NCI-H524 (cell line): Measurements from ENCODE around the gene SLC16A1.
"Not testable (repeated sequence)": the region's sequence is repeated elsewhere in the genome, so short reads cannot be mapped to it uniquely, and the experiment has no call there.

Source experiments
- DNase-seq, 2 experiments: peaks; one replicate each; lab custom pipeline; 2025; lab: John Stamatoyannopoulos, UW

Gene SLC16A1

GRCh38 chr1:112925015-112925414 lies 31.0 kb downstream of the SLC16A1 start:
- DNase-seq = no peak

- DNase-seq = no peak
Observed at GRCh38 chr1:112923959-112924349, 32.0 kb downstream of the SLC16A1 start.

GRCh38 chr1:112923234-112923958 lies 32.6 kb downstream of the SLC16A1 start:
- no peak for DNase-seq

- no peak for DNase-seq
Observed at GRCh38 chr1:112911506-112912220, 44.3 kb downstream of the SLC16A1 start.

- DNase-seq = no peak
Observed at GRCh38 chr1:112909847-112910246, 46.1 kb downstream of the SLC16A1 start.

GRCh38 chr1:112906150-112906698 lies 49.8 kb downstream of the SLC16A1 start:
- no peak for DNase-seq

- peak in 1 of 2 experiments; percentile 6 for DNase-seq
Observed at GRCh38 chr1:112905395-112906149, 50.4 kb downstream of the SLC16A1 start.

GRCh38 chr1:112904831-112905261 lies 51.1 kb downstream of the SLC16A1 start:
- no peak for DNase-seq

GRCh38 chr1:112904071-112904830 lies 51.7 kb downstream of the SLC16A1 start:
- no peak for DNase-seq

- no peak for DNase-seq
Observed at GRCh38 chr1:112902221-112902620, 53.8 kb downstream of the SLC16A1 start.

GRCh38 chr1:112901387-112901786 lies 54.6 kb downstream of the SLC16A1 start:
- no peak for DNase-seq

GRCh38 chr1:112896783-112897182 lies 59.2 kb downstream of the SLC16A1 start:
- DNase-seq = no peak

GRCh38 chr1:112894561-112895011 lies 61.4 kb downstream of the SLC16A1 start:
- DNase-seq = no peak

- no peak for DNase-seq
Observed at GRCh38 chr1:112894010-112894292, 62.0 kb downstream of the SLC16A1 start.

- no peak for DNase-seq
Observed at GRCh38 chr1:112893288-112894009, 62.5 kb downstream of the SLC16A1 start.

- not testable (repeated sequence) for DNase-seq
Observed at GRCh38 chr1:112889906-112890305, 66.1 kb downstream of the SLC16A1 start.

- DNase-seq = no peak
Observed at GRCh38 chr1:112889052-112889768, 66.8 kb downstream of the SLC16A1 start.

GRCh38 chr1:112888630-112889029 lies 67.4 kb downstream of the SLC16A1 start:
- DNase-seq = peak; percentile 40 to 78

- DNase-seq = peak; percentile 47 to 87
Observed at GRCh38 chr1:112887599-112888283, 68.3 kb downstream of the SLC16A1 start.

- not testable (repeated sequence) for DNase-seq
Observed at GRCh38 chr1:112884996-112885395, 71.0 kb downstream of the SLC16A1 start.
